GM21528 (cell line): Measurements from ENCODE around the gene OR2AK2.
A peak's percentile ranks its signal among the peaks of the same experiment; 100 is the strongest.

Experiments used
- ATAC-seq: cut with Tn5 transposase; IDR thresholded peaks from one replicate; pipeline ENCODE4 v1.9.1; 2021; ENCODE audit warnings: mild to moderate bottlenecking, moderate library complexity; ENCODE audit not compliant: unreplicated experiment, low FRiP score

The OR2AK2 gene, protein sequence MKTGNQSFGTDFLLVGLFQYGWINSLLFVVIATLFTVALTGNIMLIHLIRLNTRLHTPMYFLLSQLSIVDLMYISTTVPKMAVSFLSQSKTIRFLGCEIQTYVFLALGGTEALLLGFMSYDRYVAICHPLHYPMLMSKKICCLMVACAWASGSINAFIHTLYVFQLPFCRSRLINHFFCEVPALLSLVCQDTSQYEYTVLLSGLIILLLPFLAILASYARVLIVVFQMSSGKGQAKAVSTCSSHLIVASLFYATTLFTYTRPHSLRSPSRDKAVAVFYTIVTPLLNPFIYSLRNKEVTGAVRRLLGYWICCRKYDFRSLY

DNA sequence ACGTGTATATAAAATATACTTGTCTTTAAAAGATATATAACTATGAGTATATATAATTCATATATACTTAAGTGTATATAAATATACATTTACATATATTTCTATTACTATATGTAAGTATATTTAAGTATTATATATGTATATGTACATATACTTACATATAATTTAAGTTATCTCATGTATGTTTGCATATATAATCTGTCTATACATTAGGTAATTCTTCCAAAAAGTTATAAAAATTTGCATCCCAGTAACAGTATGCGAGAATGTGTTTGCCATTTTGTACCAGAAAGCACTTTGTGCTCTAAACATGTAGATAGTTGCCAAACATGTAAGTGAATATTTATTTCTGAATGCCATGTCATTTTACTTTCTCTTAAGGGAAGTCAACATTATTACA lies at the start of gene OR2AK2:
Gene OR2AK2, plus strand, starts transcription at position 301 of the 400 bp plus-strand sequence. CDS start 144 bp downstream, outside the sequence.
- ATAC-seq = no peak

GRCh38 chr1:247919952-247920351 lies 45.1 kb upstream of the OR2AK2 start, which contains the start of gene OR2T8:
Gene OR2T8, plus strand, starts transcription at chr1:247920252. Its CDS starts 766 bp downstream, at chr1:247921018.
- ATAC-seq = no peak

- ATAC-seq = no peak
Observed at GRCh38 chr1:247923941-247924340, 41.1 kb upstream of the OR2AK2 start.

DNA sequence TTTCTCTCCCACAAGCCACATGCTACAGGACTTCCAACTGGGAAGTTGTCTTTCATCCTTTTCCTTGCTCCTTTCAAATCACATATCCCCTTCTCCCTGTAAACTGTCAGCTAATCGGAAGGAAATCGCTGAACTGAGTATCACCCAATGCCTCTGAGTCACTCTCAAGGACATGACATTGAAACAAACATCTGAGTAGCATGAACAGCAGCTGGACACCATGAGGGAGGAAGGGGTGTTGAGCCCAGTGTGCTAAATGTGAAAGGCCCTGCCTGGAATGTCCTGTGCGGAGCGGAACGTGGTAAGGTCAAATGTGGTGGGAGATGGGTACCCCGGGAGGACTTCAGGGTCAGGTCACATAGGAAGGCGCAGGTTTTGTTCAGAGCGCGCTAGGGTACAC lies 40.2 kb upstream of the OR2AK2 start, which contains the start of gene OR2AJ1:
Gene OR2AJ1, plus strand, starts transcription at position 22 of the 400 bp plus-strand sequence. CDS start 8,880 bp downstream, outside the sequence.
- ATAC-seq = no peak

DNA sequence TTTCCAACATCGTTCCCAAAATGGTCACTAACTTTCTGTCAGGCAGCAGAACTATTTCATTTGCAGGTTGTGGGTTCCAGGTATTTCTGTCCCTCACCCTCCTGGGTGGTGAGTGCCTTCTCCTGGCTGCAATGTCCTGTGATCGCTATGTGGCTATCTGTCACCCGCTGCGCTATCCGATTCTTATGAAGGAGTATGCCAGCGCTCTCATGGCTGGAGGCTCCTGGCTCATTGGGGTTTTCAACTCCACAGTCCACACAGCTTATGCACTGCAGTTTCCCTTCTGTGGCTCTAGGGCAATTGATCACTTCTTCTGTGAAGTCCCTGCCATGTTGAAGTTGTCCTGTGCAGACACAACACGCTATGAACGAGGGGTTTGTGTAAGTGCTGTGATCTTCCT lies 31.0 kb upstream of the OR2AK2 start:
- no peak for ATAC-seq

GRCh38 chr1:247935781-247936180 lies 29.3 kb upstream of the OR2AK2 start:
- ATAC-seq = no peak

DNA sequence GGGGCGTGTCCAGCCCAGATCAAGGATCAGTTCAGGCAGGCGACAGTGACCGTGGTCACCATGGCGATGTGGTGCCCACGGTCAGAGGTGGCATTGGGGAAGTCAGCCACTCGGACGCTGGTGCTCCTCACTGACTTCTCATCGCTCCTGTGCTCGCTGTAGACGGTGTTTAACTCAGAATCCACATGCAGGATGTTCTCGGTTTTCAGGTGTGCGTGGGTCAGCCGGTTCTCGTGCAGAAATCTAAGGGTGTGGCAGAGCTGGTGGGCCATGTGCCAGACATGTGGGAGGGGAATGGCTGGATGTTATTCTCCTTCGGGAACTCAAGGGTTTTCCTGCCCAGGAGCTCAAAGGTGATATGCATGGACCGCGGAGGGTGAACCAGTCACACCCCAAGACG lies 28.6 kb upstream of the OR2AK2 start:
- ATAC-seq = no peak

DNA sequence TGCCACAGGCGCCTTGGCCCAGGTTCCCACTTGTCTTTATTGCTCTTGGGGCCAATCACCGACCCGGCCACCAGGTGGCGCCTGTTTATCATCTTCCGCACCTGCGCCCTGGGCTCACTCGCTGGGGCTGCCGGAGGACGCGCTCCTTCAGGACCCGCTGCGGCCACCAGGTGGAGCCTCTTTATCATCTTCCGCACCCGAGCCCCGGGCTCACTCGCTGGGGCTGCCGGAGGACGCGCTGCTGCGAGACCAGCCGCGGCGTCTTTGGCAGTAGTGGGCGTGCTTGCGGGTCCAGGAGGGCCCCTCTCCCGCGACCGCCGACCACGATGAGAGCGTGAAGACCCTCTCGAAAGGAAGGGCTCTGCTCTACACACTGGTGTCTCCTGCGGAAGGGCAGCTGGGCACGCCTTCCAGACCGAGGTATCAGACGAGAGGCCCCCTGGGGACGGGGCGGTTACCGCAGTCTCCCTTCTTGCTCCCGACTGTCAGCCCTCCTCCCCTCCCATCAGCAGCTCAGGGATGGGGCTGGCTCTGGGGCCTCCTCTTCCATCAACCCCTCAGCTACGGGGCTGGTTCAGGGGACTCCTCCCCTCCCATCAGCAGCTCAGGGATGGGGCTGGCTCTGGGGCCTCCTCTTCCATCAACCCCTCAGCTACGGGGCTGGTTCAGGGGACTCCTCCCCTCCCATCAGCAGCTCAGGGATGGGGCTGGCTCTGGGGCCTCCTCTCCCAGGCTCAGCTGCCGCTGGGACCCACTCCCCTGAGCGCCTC lies 27.9 kb upstream of the OR2AK2 start:
- ATAC-seq = peak; percentile 100

GRCh38 chr1:247942624-247943023 lies 22.4 kb upstream of the OR2AK2 start:
- no peak for ATAC-seq

- ATAC-seq = no peak
Observed at GRCh38 chr1:247948558-247948957, 16.5 kb upstream of the OR2AK2 start, which contains the start of gene OR2L8. Gene OR2L8, plus strand, starts transcription at chr1:247948858. Its CDS starts 0 bp downstream, at chr1:247948858.

DNA sequence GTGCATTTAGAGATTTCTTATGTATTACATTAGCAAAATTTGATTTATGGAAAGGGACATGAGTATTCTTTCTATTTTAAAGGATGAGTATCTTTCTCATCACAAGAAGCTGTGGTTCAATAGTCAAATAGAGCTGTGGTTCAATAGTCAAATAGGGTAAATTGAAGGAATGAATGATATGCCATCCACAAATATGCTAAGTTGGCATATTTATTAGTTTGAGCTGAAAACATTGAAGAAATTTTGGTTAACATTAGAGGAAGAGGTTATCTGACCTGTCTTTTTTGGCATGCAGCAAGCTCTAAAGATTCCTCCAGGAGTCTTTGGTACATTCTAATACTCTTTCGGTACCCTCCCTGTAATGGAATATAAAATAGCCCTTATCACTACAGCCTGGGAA lies 11.6 kb upstream of the OR2AK2 start:
- ATAC-seq = no peak

DNA sequence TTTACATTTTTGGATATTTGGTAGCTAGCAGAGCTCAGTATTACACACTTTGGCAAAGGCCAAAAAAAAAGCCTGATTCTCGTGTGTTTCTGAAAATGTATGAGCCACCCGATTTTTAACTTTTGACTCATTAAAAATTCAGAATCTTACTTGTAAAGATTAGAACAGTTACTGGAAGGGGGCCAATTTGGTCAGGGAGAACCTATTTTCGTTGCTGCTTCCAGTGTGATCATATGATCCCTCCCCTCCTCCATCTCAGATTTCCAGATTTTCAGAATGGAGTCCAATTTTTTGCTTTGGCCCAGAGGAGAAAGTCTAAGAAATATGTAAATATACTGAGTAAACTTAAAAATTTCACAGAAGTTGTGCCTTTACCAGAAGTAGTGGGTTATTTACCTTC lies 3.2 kb upstream of the OR2AK2 start:
- no peak for ATAC-seq

- ATAC-seq = no peak
Observed at GRCh38 chr1:247962911-247963588, 2.0 kb upstream of the OR2AK2 start.

DNA sequence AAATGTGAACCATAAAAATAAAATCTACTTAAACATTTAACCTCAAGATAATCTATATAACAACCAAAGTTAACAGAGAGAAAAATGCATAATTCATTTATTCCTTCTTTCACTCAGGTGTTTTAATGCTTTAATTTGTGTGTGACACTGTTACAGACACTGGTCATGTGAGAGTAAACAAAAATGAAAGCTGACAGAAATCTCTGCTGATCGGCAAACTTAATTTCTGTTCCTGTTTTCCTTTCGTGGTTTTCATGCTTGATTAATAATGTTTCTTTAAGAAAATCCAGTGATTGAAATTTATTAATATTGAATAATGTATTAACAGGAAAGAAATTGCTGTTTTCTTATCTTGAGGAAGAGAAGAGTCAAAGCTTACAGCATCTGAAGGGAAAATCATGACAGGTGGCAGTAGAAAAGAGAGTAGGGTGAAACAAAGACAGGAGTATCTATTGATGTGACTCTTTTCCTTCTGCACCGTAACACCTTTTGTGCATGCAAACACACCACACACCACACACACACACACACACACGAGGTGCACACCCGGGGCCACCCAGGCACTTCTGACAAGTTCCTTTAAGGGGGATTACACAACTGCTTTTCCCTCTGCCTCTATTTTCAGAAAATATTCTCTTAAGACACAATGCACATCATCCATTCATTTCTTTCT lies 1.6 kb downstream of the OR2AK2 start:
- ATAC-seq = peak; percentile 96

DNA sequence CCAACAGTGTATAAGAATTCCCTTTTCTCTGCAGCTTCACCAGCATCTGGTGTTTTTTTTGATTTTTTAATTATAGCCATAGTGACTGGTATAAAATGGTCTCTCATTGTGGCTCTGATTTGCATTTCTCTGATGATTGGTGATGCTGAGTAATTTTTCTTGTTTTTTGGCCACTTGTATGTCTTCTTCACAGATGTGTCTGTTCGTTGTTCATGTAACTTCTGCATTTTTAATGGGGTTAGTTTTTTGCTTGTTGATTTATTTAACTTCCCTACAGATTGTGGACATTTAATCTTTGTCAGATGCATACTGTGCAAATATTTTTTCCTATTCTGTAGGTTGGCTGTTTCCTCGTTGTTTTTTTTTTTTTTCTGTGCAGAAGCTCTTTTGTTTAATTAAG lies 28.0 kb downstream of the OR2AK2 start:
- no peak for ATAC-seq

DNA sequence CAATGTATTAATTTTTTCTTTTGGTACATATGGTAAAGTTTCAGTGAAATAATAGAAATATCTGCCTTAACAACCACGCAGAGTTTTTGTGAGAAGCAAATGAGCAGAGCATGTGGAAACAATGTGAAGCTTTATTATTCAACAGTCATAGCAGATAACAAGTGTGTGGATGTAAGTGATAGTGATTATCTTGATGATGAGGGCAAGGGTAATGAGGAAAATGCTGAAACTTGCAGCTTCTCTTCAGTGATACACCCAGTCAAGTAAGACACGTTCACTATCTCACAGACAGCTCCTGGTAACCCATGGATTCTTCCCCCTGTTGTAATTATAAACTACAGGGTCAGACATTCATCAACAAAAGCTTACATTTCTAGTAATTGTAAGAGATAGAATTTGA lies 33.8 kb downstream of the OR2AK2 start:
- ATAC-seq = no peak

DNA sequence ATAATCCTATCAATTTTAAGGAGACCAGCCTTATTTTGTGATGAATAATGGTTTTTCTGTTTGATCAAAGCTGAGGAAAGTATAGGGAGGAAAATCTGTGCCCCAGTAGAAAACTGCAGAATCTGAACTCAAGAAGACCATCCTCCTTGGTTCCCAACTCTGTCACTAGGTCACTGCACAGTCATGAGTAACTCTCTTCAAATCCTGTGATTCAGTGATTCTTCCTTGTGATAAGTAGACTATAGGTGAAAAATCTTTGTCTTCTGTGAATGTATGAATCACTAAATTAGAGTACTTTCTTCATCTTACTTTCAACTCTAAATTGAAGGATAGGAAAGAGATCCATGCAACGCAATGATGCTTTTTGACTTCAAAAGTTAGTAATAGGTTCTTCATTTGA lies 35.1 kb downstream of the OR2AK2 start:
- no peak for ATAC-seq

GRCh38 chr1:248007778-248008177 lies 42.7 kb downstream of the OR2AK2 start:
- no peak for ATAC-seq

GRCh38 chr1:248009681-248010080 lies 44.6 kb downstream of the OR2AK2 start:
- no peak for ATAC-seq

DNA sequence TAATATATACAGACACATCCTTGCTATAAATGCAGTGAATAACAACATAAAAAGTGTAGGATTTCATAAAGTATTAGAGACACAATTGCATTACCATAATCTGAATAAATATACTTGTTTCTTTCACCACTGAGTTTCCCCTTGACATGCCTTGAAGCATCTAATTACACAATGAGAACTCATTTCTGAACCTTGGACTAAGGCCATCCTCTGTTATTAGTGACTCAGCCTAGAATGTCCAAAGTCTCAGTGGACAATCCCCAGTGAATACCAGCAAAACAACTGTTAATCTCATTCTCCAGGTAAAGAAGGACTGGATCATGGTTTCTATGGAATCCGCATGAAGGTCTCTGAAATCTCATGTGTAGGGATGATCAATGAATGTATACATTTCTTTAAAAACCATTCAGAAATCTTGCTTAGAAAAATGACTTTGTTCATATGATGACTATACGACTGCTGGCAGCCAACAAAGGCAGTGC lies 48.2 kb downstream of the OR2AK2 start, which contains the start of gene OR2L5:
Gene OR2L5, plus strand, starts transcription at position 432 of the 482 bp plus-strand sequence. CDS start 8,288 bp downstream, outside the sequence.
- no peak for ATAC-seq
